NOMO-1 treated with dmso at 0.1 percent for 144 hours (cell line): ENCODE measurements around the gene RAB11FIP5.
"Not testable (repeated sequence)": the region's sequence is repeated elsewhere in the genome, so short reads cannot be mapped to it uniquely, and the experiment has no call there.

ENCODE experiments used
- DNase-seq: peaks from one replicate; lab custom pipeline; 2025; ENCODE audit not compliant: unreplicated experiment; lab: John Stamatoyannopoulos, UW

RAB11FIP5 gene, protein sequence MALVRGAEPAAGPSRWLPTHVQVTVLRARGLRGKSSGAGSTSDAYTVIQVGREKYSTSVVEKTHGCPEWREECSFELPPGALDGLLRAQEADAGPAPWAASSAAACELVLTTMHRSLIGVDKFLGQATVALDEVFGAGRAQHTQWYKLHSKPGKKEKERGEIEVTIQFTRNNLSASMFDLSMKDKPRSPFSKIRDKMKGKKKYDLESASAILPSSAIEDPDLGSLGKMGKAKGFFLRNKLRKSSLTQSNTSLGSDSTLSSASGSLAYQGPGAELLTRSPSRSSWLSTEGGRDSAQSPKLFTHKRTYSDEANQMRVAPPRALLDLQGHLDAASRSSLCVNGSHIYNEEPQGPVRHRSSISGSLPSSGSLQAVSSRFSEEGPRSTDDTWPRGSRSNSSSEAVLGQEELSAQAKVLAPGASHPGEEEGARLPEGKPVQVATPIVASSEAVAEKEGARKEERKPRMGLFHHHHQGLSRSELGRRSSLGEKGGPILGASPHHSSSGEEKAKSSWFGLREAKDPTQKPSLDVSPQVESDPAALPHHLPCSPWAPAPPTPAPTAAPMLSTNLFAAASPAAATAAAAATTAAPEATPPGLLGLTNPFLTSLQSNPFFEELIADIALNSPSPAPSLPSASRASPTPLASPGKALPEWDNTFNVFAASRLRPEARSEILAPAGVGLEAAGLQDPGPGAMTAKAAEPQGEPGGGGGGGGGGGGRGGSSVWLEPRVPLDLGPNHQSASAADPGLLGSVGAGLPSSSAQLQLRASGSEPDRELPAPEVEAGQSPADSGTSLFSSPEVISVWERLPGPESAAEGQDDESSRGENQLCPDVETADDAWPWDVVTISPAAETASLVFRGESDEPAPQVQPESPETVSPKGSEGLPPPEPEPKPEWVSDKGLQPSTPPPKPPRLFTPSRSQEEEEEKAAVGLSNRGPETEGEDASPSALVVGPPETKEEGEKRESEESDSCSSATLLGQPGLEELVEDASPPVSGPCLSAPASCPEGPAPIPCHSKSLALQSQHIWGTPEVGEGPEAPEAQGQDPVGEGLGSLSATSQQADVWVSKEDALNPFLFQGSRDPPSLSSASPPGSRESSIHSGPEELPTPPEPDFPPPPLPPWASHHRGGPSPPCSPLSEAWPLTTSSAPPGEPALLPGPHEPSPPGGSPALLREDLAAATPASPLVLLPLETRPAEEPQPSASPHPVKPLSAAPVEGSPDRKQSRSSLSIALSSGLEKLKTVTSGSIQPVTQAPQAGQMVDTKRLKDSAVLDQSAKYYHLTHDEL (N-terminal part only)

DNA sequence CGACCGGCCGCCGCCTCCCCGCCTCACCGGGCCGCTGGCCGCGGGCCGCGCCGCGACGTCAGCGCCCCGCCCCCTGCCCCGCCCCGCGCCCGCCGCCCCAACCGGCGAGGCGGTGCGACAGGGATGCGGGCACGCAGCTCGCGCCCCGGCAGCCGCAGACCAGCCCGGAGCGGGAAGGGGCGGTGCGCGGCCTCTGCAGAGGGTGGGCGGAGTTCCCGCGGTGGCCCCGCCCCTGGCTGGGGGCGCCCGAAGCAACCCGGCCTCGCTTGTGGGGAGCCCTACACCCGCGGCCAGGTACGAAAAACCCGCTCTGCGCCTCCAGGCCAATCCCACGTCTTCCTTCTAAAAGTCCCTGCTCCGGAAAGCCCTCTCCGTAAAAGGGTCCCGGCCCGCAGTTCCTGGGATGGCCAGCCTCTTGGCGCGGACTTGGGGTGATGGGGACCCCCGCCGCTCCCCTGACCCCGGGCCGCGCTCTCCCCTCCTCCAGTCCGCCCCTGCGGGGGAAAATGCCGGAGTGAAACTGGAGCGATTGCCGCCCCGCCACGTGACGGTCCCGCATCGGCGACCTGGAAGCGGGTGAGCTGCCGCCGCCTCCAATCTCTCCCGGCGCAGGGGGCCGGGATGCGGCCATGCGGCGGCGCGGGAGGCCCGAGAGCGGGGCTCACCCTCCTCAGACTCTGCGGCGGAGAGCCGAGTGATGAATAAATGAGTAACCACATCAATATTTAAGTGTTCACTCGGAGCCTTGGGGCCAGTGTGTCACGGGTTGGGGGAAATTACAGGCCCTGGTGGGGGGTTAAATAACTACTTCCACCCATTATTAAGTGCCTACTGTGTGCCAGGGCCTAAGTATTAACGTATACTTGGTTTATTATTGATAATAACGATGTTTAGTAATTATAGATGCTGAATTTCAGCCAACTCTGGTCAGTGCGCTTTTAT is at the start of gene RAB11FIP5:
Gene RAB11FIP5 (minus strand): TSS at position 36 of the 942 bp plus-strand sequence. CDS start 171 bp downstream, outside the sequence.
- peak; percentile 36 for DNase-seq

DNA sequence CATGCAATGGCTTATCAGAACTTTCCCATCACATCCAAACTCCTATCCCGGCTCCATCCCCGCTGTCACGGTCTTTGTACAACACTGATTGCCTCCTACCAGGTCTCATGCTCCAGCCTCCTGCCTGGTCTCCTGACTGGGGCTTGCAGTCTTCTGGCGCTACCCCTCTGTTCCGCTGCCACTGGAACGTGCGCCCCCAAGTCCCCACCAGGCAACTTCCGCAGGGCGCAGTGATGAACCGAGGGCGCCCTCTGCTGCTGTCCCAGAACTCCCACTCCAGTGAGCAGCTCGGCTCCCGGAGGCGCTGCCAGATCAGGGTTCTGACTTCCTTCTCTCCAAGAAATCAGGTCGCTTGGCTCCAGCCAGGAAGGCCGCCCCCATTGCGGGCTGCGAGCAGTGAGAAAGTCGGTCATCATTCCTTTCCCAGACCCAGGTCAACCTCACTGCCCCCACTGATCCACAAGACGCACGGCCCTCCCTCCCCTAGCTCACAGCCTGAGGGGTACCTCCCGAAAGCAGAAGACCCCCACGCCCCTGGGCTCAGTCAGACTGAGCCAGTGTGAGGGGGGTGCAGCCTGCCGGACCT is 43.9 kb upstream of the RAB11FIP5 start:
- DNase-seq: peak; percentile 26

DNA sequence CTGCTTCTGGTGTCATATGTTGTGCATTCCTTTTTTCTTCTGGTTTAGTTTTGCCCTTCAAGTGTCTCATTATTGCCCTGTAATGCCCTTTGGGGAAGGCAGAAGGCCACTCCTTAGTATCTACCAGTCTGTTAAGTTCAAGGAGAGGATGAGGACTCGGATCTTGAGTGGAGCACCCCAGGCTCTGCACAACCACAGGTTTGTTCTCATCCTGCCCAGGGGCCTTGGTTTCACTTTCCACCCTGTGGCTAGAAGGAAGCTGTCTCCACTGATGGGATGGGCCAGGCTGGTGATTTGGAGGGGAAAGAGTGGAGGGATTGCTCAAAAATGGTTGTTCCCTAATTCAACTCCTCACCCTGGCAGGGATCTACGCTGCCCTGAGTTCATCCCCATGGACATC is 30.2 kb upstream of the RAB11FIP5 start:
- DNase-seq: no peak

DNA sequence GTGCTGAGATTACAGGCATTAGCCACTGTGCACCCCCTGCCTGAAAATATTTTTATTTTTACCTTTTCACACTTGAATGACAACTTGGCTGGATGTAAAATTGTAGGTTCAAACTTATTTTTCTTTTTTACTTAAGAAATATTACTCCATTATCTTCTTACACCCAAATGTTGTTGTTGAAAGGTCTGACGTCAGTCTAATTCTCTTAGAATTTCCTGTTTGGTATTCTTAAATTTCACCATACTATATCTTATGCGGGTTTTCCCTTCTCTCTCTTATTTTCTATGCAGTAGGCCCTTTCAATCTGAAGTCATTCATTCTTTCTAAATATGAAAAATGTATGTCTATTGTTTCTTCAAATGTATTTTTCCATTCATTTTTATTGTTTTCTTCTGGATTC is 29.1 kb upstream of the RAB11FIP5 start:
- DNase-seq: no peak

DNA sequence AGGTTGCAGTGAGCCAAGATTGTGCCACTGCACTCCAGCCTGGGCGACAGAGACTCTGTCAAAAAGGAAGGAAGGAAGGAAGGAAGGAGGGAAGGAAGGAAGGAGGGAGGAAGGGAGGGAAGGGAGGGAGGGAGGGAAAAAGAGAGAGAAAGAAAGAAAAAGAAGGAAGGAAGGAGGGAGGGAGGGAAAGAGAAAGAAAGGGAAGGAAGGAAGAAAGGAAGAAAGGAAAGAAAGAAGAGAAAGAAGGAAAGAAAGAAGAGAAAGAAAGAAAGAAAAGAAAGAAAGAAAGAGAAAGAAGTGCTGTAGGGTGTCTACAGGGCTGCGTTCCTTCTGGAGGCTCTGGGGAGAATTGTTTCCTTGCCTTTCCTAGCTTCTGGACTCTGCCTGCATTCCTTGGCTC is 22.5 kb upstream of the RAB11FIP5 start:
- no peak for DNase-seq

DNA sequence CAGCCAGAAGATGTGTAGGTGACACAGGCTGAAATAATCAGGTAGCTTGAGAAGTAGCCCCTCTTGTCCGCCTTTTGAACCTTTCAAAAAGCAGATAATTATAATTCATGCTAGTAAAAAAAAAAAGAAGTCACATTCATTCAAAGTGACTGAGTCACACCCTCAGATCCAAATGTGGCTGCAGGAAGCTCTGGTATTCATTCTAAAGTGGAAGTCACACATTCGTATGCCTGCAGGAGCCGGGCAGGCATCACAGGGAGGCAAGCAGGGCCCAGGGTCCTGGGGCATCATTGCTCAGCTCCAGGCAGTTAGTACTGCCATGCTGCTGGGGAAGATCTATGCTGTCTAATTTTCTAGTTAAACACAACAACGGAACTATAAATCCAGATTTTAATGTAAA is 21.7 kb upstream of the RAB11FIP5 start:
- DNase-seq: no peak

DNA sequence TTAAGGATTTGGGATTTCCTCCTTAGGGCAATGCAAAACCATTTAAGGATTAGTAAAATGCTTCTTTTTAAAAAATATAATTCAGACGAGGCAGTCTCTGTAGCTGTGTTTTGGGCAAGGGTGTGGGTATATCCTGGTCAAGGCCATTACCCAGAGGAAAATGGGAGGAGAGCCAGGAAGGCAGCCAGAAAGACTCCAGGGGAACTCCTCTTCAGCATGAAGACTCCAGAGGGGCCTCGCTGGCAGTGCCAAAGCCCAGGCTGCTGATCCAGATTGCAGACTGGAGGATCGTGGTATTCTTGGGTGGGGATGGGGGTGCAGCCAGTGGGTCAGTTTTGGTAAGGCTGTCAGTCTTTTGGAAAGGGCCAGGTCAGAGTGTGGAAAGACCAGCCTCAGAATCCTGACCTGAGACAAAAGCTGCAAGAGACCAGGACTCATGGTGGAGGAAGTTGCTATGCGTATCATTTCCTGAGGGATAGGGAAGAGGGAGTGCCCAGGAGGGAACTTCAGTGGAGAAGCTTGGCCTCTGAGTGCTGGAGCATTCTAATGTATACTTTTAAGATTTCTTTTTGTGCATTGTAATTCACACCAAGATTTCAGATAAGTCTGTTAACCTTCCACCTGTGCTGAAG is 20.9 kb upstream of the RAB11FIP5 start:
- DNase-seq: no peak

DNA sequence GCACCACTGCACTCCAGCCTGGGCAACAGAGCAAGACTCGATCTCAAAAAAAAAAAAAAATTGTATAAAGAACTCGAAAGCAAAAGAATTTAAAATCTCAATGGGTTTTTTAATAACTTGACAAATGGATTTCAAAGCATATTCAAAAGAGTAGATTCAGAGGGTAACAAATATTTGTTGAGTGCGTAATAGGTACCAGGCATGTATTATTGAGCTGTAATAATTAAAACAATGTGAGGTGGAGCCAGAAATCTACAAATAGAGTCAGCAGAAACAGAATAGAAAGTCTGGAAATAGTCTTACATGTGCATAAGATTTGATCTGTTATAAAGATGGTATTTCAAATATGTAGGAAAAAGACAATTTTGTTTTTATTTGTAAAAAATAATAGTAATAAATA is 19.1 kb upstream of the RAB11FIP5 start:
- DNase-seq: no peak

DNA sequence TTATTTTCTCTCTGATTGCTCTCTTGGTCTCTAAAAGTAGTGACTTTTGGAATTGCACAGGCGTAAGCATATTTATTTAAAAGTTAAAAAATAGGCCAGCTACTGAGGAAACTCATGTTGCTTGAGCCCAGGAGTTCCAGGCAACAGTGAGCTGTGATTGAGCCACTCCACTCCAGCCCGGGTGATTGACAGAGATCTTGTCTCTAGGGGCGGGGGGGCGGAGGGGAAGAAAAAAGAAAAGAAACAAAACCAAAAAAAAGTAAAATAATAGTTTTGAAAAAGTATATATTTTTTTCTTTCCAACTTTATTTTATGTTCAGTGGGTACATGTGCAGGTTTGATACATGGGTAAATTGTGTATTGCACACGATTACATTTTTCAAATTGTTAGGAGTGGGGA is 18.0 kb upstream of the RAB11FIP5 start:
- DNase-seq: no peak

DNA sequence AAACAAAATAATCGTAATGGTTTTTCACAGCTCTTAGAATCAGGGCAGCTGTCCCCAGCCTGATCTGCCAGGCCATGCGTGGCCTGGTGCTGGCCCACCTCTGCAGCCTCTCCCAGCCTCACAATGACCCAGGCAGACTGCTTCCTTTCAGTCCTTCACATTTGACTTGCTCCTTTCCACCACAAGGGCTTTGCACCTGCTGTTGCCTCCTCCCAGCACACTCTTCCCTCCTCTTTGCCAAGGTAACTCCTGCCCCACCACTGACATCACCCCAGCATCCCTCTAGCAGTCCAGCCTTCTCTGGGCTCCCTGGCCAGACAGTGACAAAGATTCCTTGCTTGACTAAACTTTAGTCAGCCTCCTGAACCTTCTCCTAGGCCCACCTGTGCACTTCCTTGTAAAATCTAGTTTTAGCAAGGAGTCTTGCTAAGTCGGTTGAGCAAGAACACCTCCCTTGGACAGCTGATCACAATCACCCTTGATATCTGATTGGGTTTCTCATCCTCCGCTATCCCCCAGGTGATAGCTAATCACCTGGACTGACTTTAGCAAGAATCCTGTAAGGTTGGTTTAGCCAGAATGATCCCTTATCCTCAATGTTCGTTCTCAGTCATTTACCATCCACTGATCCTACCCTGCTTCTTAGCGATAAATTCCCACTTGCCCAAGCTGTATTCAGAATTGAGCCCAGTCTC is 16.2 kb upstream of the RAB11FIP5 start:
- DNase-seq: no peak

DNA sequence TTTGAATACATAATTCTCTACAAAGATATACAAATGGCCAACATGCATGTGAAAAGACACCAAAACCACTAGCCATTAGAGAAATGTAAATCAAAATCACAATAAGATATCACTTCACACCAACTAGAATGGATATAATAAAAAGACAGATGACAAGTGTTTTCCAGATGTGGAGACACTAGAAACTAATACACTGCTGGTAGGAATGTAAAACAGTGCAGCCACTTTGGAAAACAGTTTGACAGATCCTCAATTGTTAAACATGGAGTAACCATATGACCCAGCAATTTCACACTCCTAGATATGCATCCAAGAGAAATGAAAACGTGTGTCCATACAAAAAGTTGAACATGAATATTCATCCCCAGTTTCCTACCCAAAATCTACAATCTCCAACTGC is 9.8 kb upstream of the RAB11FIP5 start:
- no peak for DNase-seq

DNA sequence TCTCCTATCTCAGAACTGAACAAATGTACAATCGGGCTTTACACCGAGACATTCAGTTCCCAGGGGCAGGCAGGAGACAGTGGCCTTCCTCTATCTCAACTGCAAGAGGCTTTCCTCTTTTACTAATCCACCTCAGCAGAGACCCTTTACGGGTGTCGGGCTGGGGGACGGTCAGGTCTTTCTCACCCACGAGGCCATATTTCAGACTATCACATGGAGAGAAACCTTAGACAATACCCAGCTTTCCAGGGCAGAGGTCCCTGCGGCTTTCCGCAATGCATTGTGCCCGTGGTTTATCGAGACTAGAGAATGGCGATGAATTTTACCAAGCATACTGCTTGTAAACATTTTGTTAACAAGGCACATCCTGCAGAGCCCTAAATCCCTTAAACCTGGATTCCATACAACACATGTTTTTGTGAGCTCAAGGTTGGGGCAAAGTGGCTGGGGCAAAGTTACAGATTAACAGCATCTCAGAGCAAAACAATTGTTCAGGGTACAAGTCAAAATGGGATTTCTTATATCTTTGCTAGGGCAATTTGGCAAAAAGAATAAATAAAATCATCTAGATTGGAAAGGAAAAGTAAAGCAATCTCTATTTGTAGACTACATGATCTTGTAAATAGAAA is 7.0 kb upstream of the RAB11FIP5 start:
- DNase-seq: not testable (repeated sequence)

DNA sequence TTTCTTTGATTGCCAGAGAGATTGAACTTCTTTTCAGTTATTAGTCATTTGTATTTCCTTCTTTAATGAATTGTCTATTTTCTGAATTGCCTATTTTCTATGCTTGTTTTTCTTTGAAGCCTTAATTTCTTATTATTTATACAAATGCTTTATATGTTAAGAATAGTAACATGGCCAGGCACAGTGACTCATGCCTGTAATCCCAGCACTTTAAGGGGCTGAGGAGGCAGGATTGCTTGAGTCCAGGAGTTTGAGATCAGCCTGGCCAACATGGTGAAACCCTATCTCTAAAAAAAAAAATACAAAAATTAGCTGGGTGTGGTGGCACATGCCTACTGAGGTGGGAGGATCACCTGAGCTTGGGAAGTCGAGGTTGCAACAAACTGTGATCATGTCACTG is 4.7 kb upstream of the RAB11FIP5 start:
- no peak for DNase-seq

DNA sequence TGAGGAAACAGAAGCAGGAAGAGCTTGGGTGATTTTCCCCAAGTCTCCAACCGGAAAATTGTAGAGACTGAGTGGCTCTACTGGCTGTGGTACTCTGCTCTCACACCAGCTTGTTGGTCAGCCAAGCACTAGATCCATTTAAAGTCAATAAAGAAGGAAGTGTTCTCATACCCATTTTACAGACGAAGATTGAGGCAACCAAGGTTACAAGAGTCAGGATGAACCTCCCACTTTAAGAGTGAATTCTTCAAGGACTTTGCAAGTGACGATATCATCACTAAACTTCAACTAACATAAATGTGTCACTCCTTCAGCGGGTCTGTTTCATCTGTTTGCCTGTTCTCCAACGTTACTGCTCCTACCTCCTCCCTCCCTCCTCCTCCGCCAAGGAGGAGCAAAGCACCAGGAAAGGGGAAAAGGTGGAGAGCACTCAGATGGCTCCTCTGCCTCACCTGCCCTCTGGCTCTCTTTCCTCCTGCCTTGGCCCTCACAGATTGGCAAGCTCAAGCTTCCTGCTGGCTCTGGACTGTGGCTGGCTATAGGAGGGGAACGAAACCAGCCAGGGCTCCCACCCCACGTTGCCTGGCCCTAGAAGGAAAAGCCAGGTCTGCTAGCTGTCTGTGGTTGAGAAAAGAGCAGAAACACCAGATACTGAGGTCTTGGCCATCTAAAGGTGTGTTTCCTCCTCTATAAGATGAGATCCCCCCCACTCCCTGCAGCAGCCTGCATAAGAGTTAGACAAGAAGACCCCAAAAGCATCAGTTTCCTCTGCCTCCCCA is 3.6 kb upstream of the RAB11FIP5 start:
- DNase-seq: no peak

DNA sequence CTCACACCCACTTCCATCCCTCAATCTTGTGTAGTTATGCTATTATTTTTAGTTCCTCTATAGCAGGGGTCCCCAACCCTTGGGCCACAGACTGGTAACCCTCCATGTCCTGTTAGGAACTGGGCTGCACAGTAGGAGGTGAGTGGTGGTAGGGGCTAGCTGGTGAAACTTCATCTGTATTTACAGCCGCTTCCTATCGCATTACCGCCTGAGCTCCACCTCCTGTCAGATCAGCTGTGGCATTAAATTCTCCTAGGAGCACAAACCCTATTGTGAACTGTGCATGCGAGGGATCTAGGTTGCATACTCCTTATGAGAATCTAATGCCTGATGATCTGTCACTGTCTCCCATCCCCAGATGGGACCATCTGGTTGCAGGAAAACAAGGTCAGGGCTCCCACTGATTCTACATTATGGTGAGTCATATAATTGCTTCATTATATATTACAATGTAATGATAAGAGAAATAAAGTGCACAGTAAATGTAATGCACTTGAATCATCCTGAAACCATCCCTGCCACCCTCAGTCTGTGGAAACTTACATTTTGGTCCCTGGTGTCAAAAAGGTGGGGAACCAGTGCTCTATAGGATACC is 1.6 kb upstream of the RAB11FIP5 start:
- DNase-seq: no peak

DNA sequence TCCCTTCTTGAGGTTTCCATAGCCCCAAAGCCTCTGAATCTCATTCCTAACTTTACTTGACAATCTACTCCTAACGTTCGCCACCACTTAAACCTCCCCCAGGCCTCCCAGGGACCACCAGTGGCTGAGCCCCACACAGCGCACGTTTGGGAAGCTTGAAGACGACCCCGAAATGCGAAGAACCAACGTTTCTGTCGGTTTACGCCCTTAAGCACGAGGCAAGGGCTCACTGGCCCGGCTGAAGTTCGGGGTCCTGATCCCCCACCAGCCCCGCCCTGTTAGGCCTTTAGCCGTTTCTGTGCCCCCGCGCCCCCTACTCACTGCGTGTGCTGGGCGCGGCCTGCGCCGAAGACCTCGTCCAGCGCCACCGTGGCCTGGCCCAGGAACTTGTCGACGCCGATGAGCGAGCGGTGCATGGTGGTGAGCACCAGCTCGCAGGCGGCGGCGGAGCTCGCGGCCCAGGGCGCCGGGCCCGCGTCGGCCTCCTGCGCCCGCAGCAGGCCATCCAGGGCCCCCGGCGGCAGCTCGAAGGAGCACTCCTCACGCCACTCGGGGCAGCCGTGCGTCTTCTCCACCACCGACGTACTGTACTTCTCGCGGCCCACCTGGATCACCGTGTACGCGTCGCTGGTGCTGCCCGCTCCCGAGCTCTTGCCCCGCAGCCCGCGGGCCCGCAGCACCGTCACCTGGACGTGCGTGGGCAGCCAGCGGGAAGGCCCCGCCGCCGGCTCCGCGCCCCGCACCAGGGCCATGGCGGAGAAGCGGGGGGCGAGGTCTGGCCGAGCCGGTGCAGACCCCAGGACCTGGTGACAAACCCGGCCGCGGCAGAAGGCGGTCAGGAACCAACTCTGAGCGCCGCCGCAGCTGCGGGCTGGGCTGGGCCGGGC is 479 bp downstream of the RAB11FIP5 start:
- DNase-seq: peak; percentile 11
